Measurements from ENCODE around the gene SLC51A.

- no peak for TF ChIP-seq CTCF (IDR thresholded peaks at IDR 0.05; ENCODE audit: insufficient read depth, low read depth, low read length)
- TF ChIP-seq EZH2 (IDR thresholded peaks at IDR 0.05; ENCODE audit: insufficient read depth, low read length) = no peak
Measured at GRCh38 chr3:196222876-196223595, 6.7 kb downstream of the SLC51A start.

All from astrocyte (in vitro differentiated cells and primary cell).